Endothelial cell (in vitro differentiated cells): ENCODE data around the gene CIT. TPM values are rescaled to one million over a fixed set of nuclear protein-coding genes. Genes with fewer than 3 reads are reported as not detected.

ENCODE experiments used
- DNase-seq: peaks from one replicate; pipeline ENCODE4 v3.0.0; 2021; ENCODE audit warnings: low spot score
- H3K27ac Mint-ChIP-seq: one replicate; pipeline ENCODE4 v1.8.0; 2021; ENCODE audit warnings: mixed read lengths, inconsistent platforms; ENCODE audit not compliant: unreplicated experiment
- H3K27me3 Mint-ChIP-seq: one replicate; pipeline ENCODE4 v1.8.0; 2021; ENCODE audit warnings: mild to moderate bottlenecking, moderate library complexity, mixed read lengths, inconsistent platforms; ENCODE audit not compliant: unreplicated experiment
- H3K36me3 Mint-ChIP-seq: one replicate; pipeline ENCODE4 v1.8.0; 2021; ENCODE audit warnings: mild to moderate bottlenecking, low read depth, mixed read lengths, inconsistent platforms; ENCODE audit not compliant: unreplicated experiment
- H3K4me1 Mint-ChIP-seq: one replicate; pipeline ENCODE4 v1.8.0; 2021; ENCODE audit warnings: mild to moderate bottlenecking, mixed read lengths, inconsistent platforms; ENCODE audit not compliant: unreplicated experiment
- H3K4me3 Mint-ChIP-seq: one replicate; pipeline ENCODE4 v1.8.0; 2021; ENCODE audit warnings: mild to moderate bottlenecking, mixed read lengths, inconsistent platforms; ENCODE audit not compliant: unreplicated experiment
- H3K9me3 Mint-ChIP-seq: one replicate; pipeline ENCODE4 v1.8.0; 2021; ENCODE audit warnings: mixed read lengths, inconsistent platforms; ENCODE audit not compliant: unreplicated experiment
- total RNA-seq: library from RNA; stranded (reverse); fragmentation: NEBNext Ultra II Directional; extraction: Animal tissue kit (Norgen Biotek cat#: 25700); gene quantifications from one replicate; pipeline ENCODE4 v1.2.1, GENCODE V29; 2021; ENCODE audit not compliant: unreplicated experiment
- TF ChIP-seq, protein P1 (sequence below): fragments of 200-600 bp; sonication (generic); IDR thresholded peaks from one replicate; pipeline ENCODE4 v1.5.0; 2021; ENCODE audit warnings: antibody characterized with exemption; ENCODE audit not compliant: unreplicated experiment

The CIT gene
- total RNA-seq, 1 donor from 2014 or later = 14.4 TPM

GRCh38 chr12:119691202-119691810 is 185.8 kb downstream of the CIT start:
- Mint-ChIP-seq H3K9me3 (no peaks in the 10 kb centered on the region), H3K4me1 (peaks cover 7% of the 10 kb centered on the region), H3K27ac (no peak overlapping the region), H3K27me3 (peaks cover 3% of the 10 kb centered on the region), H3K36me3 (no peaks in the 10 kb centered on the region), H3K4me3 (no peak overlapping the region)
- no peak for DNase-seq
- TF ChIP-seq, protein P1, sequence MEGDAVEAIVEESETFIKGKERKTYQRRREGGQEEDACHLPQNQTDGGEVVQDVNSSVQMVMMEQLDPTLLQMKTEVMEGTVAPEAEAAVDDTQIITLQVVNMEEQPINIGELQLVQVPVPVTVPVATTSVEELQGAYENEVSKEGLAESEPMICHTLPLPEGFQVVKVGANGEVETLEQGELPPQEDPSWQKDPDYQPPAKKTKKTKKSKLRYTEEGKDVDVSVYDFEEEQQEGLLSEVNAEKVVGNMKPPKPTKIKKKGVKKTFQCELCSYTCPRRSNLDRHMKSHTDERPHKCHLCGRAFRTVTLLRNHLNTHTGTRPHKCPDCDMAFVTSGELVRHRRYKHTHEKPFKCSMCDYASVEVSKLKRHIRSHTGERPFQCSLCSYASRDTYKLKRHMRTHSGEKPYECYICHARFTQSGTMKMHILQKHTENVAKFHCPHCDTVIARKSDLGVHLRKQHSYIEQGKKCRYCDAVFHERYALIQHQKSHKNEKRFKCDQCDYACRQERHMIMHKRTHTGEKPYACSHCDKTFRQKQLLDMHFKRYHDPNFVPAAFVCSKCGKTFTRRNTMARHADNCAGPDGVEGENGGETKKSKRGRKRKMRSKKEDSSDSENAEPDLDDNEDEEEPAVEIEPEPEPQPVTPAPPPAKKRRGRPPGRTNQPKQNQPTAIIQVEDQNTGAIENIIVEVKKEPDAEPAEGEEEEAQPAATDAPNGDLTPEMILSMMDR = no peak

GRCh38 chr12:119689935-119690500 is 187.1 kb downstream of the CIT start:
- no peak overlapping the region for H3K27ac Mint-ChIP-seq
- H3K4me1 Mint-ChIP-seq = peaks cover 7% of the 10 kb centered on the region
- TF ChIP-seq, protein P1 = no peak
- DNase-seq = no peak
- no peaks in the 10 kb centered on the region for H3K9me3 Mint-ChIP-seq
- peaks cover 3% of the 10 kb centered on the region for H3K27me3 Mint-ChIP-seq
- no peaks in the 10 kb centered on the region for H3K36me3 Mint-ChIP-seq
- H3K4me3 Mint-ChIP-seq = no peak overlapping the region

DNA sequence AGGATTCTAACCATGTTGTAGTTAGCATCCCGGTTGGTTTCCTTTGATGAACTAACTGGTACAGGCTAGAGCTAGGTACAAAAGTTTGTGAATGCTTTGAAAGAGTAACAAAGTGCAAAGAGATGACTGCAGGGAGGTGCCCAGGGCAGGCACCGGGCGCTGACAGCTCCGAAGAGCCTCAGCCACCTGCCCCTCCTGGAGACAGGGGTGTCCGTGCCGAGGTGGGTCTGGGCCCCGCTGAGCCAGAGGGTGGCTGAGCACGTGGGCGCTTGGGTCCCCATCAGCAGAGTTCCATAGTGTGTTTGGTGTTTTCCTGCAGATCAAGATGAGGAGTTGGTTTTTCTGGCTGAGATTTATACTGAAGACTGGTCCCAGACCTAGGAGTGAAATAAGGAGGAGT is 189.2 kb downstream of the CIT start:
- H3K36me3 Mint-ChIP-seq = peaks cover 8% of the 10 kb centered on the region
- H3K27ac Mint-ChIP-seq = no peak overlapping the region
- H3K9me3 Mint-ChIP-seq = no peaks in the 10 kb centered on the region
- H3K4me1 Mint-ChIP-seq = peaks cover 7% of the 10 kb centered on the region
- peaks cover 3% of the 10 kb centered on the region for H3K27me3 Mint-ChIP-seq
- DNase-seq = no peak
- TF ChIP-seq, protein P1 = no peak
- H3K4me3 Mint-ChIP-seq = no peak overlapping the region

DNA sequence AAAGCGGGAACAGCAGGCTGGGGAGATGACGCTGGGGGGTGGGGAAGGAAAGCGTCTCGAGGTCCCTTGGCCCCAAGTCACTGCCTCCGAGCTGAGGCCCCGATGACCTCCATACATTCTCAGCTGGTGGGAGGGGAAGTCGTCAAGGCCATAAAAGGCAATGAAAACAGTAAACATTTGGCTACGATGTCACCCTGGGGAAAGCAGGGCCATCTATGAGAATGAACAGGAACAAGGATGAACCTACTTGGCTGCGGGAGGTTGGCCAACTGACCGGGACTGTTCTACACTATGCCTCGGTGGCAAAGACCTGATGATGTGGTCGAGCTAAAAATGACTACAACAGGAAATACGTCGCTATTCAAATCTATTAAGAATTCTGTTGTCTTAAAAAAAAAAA is 189.7 kb downstream of the CIT start:
- DNase-seq = no peak
- Mint-ChIP-seq H3K4me1 (peaks cover 7% of the 10 kb centered on the region), H3K36me3 (peaks cover 8% of the 10 kb centered on the region), H3K27me3 (peaks cover 3% of the 10 kb centered on the region), H3K27ac (no peak overlapping the region), H3K4me3 (no peak overlapping the region), H3K9me3 (no peaks in the 10 kb centered on the region)
- TF ChIP-seq, protein P1 = no peak

DNA sequence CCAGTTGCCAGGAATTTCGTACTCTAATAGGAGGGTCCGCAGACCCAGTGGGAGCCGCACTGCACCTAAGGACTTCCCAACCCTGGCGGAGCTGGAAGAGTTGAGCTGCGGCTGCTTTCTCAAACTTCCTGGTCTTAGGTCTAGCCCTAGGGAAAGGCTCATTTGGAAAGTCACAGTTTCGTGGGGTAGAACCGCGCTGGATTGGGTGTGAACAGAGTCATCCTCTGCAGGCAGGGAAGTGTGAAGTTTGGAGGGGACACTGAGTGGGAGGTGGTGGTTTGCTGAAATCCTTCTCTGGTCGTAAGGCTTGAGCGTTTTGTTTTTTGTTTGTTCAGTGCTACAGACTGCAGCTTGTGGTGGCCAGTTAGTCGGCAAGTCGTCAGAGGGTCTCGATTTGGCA is 190.3 kb downstream of the CIT start:
- no peak overlapping the region for H3K27ac Mint-ChIP-seq
- H3K27me3 Mint-ChIP-seq = peaks cover 3% of the 10 kb centered on the region
- peaks cover 8% of the 10 kb centered on the region for H3K36me3 Mint-ChIP-seq
- H3K4me1 Mint-ChIP-seq = peaks cover 7% of the 10 kb centered on the region
- no peak overlapping the region for H3K4me3 Mint-ChIP-seq
- TF ChIP-seq, protein P1 = no peak
- no peaks in the 10 kb centered on the region for H3K9me3 Mint-ChIP-seq
- no peak for DNase-seq
